ENCODE results near the gene LEP.

LEP gene

GRCh38 chr7:128253701-128254100, 12.6 kb downstream of the LEP start:
- DNase-seq, result no peak

GRCh38 chr7:128254470-128254869, 13.4 kb downstream of the LEP start:
- no peak for DNase-seq

GRCh38 chr7:128255271-128255670, 14.2 kb downstream of the LEP start:
- no peak for DNase-seq

GRCh38 chr7:128257458-128257857, 16.4 kb downstream of the LEP start:
- no peak for DNase-seq

GRCh38 chr7:128259131-128260061, 18.3 kb downstream of the LEP start:
- no peak for DNase-seq

- no peak for DNase-seq
Observed at GRCh38 chr7:128260069-128260795, 19.2 kb downstream of the LEP start.

GRCh38 chr7:128262273-128263028, 21.4 kb downstream of the LEP start:
- DNase-seq, result no peak

- DNase-seq, result no peak
Observed at GRCh38 chr7:128263420-128263819, 22.3 kb downstream of the LEP start.

GRCh38 chr7:128264477-128264876, 23.4 kb downstream of the LEP start:
- DNase-seq, result no peak

- no peak for DNase-seq
Observed at GRCh38 chr7:128265156-128265905, 24.3 kb downstream of the LEP start.

GRCh38 chr7:128265906-128266300, 24.8 kb downstream of the LEP start:
- no peak for DNase-seq

- no peak for DNase-seq
Observed at GRCh38 chr7:128266529-128266882, 25.4 kb downstream of the LEP start.

GRCh38 chr7:128266883-128267594, 26.0 kb downstream of the LEP start:
- DNase-seq, result no peak

- DNase-seq, result no peak
Observed at GRCh38 chr7:128267595-128267924, 26.5 kb downstream of the LEP start.

- DNase-seq, result no peak
Observed at GRCh38 chr7:128268233-128268632, 27.2 kb downstream of the LEP start.

- no peak for DNase-seq
Observed at GRCh38 chr7:128270826-128271272, 29.8 kb downstream of the LEP start.

GRCh38 chr7:128271471-128271941, 30.4 kb downstream of the LEP start:
- DNase-seq, result no peak

GRCh38 chr7:128271942-128272481, 30.9 kb downstream of the LEP start:
- no peak for DNase-seq

GRCh38 chr7:128274246-128274883, 33.3 kb downstream of the LEP start:
- no peak for DNase-seq

- no peak for DNase-seq
Observed at GRCh38 chr7:128274884-128275603, 34.0 kb downstream of the LEP start.

Measured in CD4-positive, alpha-beta T cell treated with Interleukin-17A for 4 hours (primary cell).